ENCODE results near the gene GRK5.

The GRK5 gene

GRCh38 chr10:119416855-119417254 is 209.5 kb downstream of the GRK5 start:
- peak; percentile 82 for TF ChIP-seq CTCF (IDR thresholded peaks at IDR 0.05; ENCODE audit: low read depth, low read length, missing control alignments)
- no peak overlapping the region for H3K4me3 ChIP-seq (replicated peaks; ENCODE audit: low read depth, low read length)
- DNase-seq (ENCODE audit: extremely low read depth, low read depth), result no peak

GRCh38 chr10:119417852-119418251 is 210.5 kb downstream of the GRK5 start:
- no peak overlapping the region for H3K4me3 ChIP-seq (replicated peaks; ENCODE audit: low read depth, low read length)
- no peak for DNase-seq (ENCODE audit: extremely low read depth, low read depth)
- no peak for TF ChIP-seq CTCF (IDR thresholded peaks at IDR 0.05; ENCODE audit: low read depth, low read length, missing control alignments)

- no peak overlapping the region for H3K4me3 ChIP-seq (replicated peaks; ENCODE audit: low read depth, low read length)
- DNase-seq (ENCODE audit: extremely low read depth, low read depth), result no peak
- no peak for TF ChIP-seq CTCF (IDR thresholded peaks at IDR 0.05; ENCODE audit: low read depth, low read length, missing control alignments)
These were observed 211.0 kb downstream of the GRK5 start for GRCh38 chr10:119418362-119418761.

- DNase-seq (ENCODE audit: extremely low read depth, low read depth), result no peak
- no peak for TF ChIP-seq CTCF (IDR thresholded peaks at IDR 0.05; ENCODE audit: low read depth, low read length, missing control alignments)
These were observed 212.6 kb downstream of the GRK5 start for GRCh38 chr10:119419931-119420330.

GRCh38 chr10:119420950-119421875 is 213.8 kb downstream of the GRK5 start:
- no peak overlapping the region for H3K4me3 ChIP-seq (replicated peaks; ENCODE audit: low read depth, low read length)
- no peak for TF ChIP-seq CTCF (IDR thresholded peaks at IDR 0.05; ENCODE audit: low read depth, low read length, missing control alignments)
- no peak for DNase-seq (ENCODE audit: extremely low read depth, low read depth)

More at GRCh38 chr10:119419931-119420330, 212.6 kb downstream of the GRK5 start:
- no peak overlapping the region for H3K4me3 ChIP-seq (replicated peaks; ENCODE audit: low read depth, low read length)

GRCh38 chr10:119421891-119422681 is 214.7 kb downstream of the GRK5 start:
- no peak for DNase-seq (ENCODE audit: extremely low read depth, low read depth)
- no peak for TF ChIP-seq CTCF (IDR thresholded peaks at IDR 0.05; ENCODE audit: low read depth, low read length, missing control alignments)
- H3K4me3 ChIP-seq (replicated peaks; ENCODE audit: low read depth, low read length), result no peak overlapping the region
